Measurements from ENCODE around the gene PUM2.

DNA sequence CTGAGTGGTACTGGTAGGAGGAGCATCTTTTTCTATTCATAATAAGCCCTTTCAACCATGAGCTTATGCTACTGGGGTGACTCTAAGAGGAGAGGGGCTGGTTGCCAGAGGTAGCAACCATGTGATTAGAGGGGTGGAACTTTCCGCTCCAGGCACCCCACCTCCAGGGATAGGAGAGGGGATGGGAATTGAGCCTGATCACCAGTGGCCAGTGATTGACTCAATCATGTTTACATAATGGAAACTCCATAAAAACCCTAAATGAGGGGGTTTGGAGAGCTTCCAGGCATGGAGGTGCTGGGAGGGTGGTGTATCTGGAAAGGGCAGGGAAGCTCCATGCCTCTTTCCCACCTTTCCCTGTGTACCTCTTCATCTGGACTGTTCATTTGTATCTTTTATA, 49.7 kb upstream of the PUM2 start:
- no peak for TF ChIP-seq POLR2A (IDR thresholded peaks at IDR 0.05)
- TF ChIP-seq, protein P1, sequence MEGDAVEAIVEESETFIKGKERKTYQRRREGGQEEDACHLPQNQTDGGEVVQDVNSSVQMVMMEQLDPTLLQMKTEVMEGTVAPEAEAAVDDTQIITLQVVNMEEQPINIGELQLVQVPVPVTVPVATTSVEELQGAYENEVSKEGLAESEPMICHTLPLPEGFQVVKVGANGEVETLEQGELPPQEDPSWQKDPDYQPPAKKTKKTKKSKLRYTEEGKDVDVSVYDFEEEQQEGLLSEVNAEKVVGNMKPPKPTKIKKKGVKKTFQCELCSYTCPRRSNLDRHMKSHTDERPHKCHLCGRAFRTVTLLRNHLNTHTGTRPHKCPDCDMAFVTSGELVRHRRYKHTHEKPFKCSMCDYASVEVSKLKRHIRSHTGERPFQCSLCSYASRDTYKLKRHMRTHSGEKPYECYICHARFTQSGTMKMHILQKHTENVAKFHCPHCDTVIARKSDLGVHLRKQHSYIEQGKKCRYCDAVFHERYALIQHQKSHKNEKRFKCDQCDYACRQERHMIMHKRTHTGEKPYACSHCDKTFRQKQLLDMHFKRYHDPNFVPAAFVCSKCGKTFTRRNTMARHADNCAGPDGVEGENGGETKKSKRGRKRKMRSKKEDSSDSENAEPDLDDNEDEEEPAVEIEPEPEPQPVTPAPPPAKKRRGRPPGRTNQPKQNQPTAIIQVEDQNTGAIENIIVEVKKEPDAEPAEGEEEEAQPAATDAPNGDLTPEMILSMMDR (IDR thresholded peaks at IDR 0.05) = no peak

Data from tibial nerve (tissue), 3 donors.